ENCODE data around the gene RABGAP1L.

GRCh38 chr1:174998569-174999215 lies 839.4 kb downstream of the RABGAP1L start:
- TF ChIP-seq CTCF (IDR thresholded peaks at IDR 0.05) (peak; percentile 62 to 80 (median 75)), POLR2A (IDR thresholded peaks at IDR 0.05) (no peak)
